Measurements from ENCODE around the gene DBT. TPM values are rescaled to one million over a fixed set of nuclear protein-coding genes. Genes with fewer than 3 reads are reported as not detected.

The DBT gene
- total RNA-seq, 2 donors from 2014 or later, result 15.5 to 20.3 TPM

DNA sequence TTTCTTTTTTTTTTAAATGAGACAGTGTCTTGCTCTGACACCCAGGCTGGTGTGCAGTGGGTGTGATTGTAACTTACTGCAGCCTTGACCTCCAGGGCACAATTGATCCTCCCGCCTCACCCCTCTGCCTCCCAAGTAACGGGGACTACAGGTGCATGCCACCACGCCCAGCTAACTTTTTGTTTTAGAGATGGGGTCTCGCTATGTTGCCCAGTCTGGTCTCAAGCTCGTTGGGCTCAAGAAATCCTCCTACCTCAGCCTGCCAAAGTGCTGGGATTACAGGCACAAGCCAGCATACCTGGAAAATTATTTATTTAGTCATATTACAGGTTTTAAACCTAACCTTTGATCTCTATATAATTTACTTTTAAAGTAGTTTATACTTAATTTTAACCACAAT is 84.9 kb downstream of the DBT start:
- intact Hi-C loops (cut with DNase I), result no loop called here
- no peak for DNase-seq
- TF ChIP-seq, protein P1, sequence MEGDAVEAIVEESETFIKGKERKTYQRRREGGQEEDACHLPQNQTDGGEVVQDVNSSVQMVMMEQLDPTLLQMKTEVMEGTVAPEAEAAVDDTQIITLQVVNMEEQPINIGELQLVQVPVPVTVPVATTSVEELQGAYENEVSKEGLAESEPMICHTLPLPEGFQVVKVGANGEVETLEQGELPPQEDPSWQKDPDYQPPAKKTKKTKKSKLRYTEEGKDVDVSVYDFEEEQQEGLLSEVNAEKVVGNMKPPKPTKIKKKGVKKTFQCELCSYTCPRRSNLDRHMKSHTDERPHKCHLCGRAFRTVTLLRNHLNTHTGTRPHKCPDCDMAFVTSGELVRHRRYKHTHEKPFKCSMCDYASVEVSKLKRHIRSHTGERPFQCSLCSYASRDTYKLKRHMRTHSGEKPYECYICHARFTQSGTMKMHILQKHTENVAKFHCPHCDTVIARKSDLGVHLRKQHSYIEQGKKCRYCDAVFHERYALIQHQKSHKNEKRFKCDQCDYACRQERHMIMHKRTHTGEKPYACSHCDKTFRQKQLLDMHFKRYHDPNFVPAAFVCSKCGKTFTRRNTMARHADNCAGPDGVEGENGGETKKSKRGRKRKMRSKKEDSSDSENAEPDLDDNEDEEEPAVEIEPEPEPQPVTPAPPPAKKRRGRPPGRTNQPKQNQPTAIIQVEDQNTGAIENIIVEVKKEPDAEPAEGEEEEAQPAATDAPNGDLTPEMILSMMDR (IDR thresholded peaks at IDR 0.05), result no peak

DNA sequence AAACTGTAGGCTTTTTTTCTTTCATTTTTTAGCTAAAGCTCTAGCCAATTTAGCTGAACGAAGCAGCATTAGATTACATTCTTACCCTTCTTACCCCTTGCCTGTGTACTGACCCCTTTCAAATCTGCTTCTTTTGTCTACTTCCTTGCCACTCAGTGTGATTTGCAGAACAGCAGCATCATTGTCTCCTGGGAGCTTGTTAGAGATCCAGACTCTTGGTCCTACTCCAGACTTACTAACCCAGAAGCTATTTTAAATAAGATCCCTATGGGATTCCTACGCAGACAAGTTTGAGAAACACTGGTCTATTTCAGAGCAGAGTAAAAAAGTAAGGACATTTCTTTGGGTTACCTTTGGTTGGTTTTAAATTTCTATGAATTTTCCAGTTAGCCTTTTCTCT is 85.4 kb downstream of the DBT start:
- H3K9me3 ChIP-seq, result no peaks in the 10 kb centered on the region
- no peaks in the 10 kb centered on the region for H3K27me3 ChIP-seq
- DNase-seq, result no peak
- no peak overlapping the region for H3K9ac ChIP-seq (ENCODE audit: low read depth in 2 of 2, low read length in 2 of 2)
- intact Hi-C loops (cut with DNase I), result no loop called here
- no peaks in the 10 kb centered on the region for H3K36me3 ChIP-seq
- H3K27ac ChIP-seq, result no peak overlapping the region
- H3K4me3 ChIP-seq, result no peak overlapping the region
- no peaks in the 10 kb centered on the region for H3K4me1 ChIP-seq
- TF ChIP-seq, protein P1 (IDR thresholded peaks at IDR 0.05), result no peak

More for the DNA sequence above, 84.9 kb downstream of the DBT start:
- Histone ChIP-seq H3K9ac (ENCODE audit: low read depth in 2 of 2, low read length in 2 of 2) (no peak overlapping the region), H3K27ac (no peak overlapping the region), H3K4me3 (no peak overlapping the region), H3K4me1 (no peaks in the 10 kb centered on the region), H3K27me3 (no peaks in the 10 kb centered on the region), H3K36me3 (no peaks in the 10 kb centered on the region), H3K9me3 (no peaks in the 10 kb centered on the region)

GRCh38 chr1:100162881-100163280 is 86.8 kb downstream of the DBT start:
- intact Hi-C loops (cut with DNase I), result no loop called here
- H3K4me3 ChIP-seq, result no peak overlapping the region
- no peak overlapping the region for H3K9ac ChIP-seq (ENCODE audit: low read depth in 2 of 2, low read length in 2 of 2)
- H3K4me1 ChIP-seq, result no peaks in the 10 kb centered on the region
- H3K27ac ChIP-seq, result no peak overlapping the region
- H3K36me3 ChIP-seq, result no peaks in the 10 kb centered on the region
- no peaks in the 10 kb centered on the region for H3K9me3 ChIP-seq
- DNase-seq, result no peak
- TF ChIP-seq, protein P1 (IDR thresholded peaks at IDR 0.05), result no peak
- H3K27me3 ChIP-seq, result no peaks in the 10 kb centered on the region

DNA sequence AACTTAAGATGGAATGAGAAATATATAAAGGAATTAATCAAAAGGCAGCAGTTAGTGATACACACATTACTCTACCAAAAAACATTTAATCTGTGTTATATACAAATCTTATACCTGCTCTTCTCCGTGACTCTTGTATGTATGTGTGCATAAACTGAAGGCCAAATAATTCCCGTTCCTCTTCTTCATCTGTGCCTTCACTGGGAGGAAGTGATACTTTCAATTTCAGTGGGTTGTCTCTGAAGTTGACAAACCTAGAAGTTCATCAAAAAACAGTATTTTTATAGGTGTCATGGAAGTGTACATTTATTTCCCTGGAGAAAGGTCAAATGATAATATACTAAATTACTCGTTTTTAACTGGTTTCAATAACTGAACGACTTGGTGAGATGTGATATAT is 97.4 kb downstream of the DBT start:
- Histone ChIP-seq H3K27ac (no peak overlapping the region), H3K36me3 (peaks cover 5% of the 10 kb centered on the region), H3K27me3 (no peaks in the 10 kb centered on the region), H3K4me3 (no peak overlapping the region), H3K9me3 (no peaks in the 10 kb centered on the region), H3K9ac (ENCODE audit: low read depth in 2 of 2, low read length in 2 of 2) (no peak overlapping the region), H3K4me1 (no peaks in the 10 kb centered on the region)
- no peak for DNase-seq
- intact Hi-C loops (cut with DNase I), result no loop called here
- TF ChIP-seq, protein P1 (IDR thresholded peaks at IDR 0.05), result no peak

DNA sequence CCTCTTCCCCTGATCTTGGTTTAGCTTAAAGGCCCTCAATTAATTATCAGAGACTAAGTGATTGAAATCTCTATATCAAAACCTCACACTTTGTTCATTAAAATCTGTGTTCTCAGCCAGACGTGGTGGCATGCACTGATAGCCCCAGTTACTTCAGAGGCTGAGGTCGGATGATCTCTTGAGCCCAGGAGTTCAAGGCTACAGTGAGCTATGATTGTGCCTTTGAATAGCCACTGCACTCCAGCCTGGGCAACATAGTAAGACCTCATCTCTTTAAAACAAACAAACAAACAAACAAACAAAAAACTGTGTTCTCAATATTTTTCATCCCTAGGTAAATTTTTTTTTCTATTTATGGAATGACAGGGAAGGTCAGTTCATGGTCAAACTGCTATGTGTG is 98.0 kb downstream of the DBT start:
- Histone ChIP-seq H3K9ac (ENCODE audit: low read depth in 2 of 2, low read length in 2 of 2) (no peak overlapping the region), H3K27me3 (no peaks in the 10 kb centered on the region), H3K27ac (no peak overlapping the region), H3K4me3 (no peak overlapping the region), H3K9me3 (no peaks in the 10 kb centered on the region), H3K36me3 (peaks cover 5% of the 10 kb centered on the region), H3K4me1 (no peaks in the 10 kb centered on the region)
- DNase-seq, result no peak
- TF ChIP-seq, protein P1 (IDR thresholded peaks at IDR 0.05), result no peak
- intact Hi-C loops (cut with DNase I), result no loop called here

GRCh38 chr1:100147875-100148274 is 101.8 kb downstream of the DBT start:
- TF ChIP-seq, protein P1 (IDR thresholded peaks at IDR 0.05), result no peak
- no peak for DNase-seq
- H3K27me3 ChIP-seq, result no peaks in the 10 kb centered on the region
- H3K4me3 ChIP-seq, result no peak overlapping the region
- H3K36me3 ChIP-seq, result peaks cover 5% of the 10 kb centered on the region
- no peaks in the 10 kb centered on the region for H3K4me1 ChIP-seq
- no peak overlapping the region for H3K9ac ChIP-seq (ENCODE audit: low read depth in 2 of 2, low read length in 2 of 2)
- no peak overlapping the region for H3K27ac ChIP-seq
- no peaks in the 10 kb centered on the region for H3K9me3 ChIP-seq
- intact Hi-C loops (cut with DNase I), result loop anchor here (10.0 kb wide), 1 partner anchor 137 kb away; no protein-coding TSS in a partner anchor
